ENCODE results near the gene CD164L2. TPM values are rescaled to one million over a fixed set of nuclear protein-coding genes. Genes with fewer than 3 reads are reported as not detected.

Gene CD164L2
- total and polyA plus RNA-seq, 2 experiments from 2014 or later = 2.0 to 2.8 TPM

GRCh38 chr1:27336756-27337155, 46.4 kb downstream of the CD164L2 start:
- H3K27me3 ChIP-seq (ENCODE audit: insufficient read depth) = no peaks in the 10 kb centered on the region
- H3K4me3 ChIP-seq = no peak overlapping the region
- no peaks in the 10 kb centered on the region; the same call in 1 of the 2 replicates for H4K20me1 ChIP-seq (replicated peaks; ENCODE audit: insufficient read depth)
- peaks cover 5% of the 10 kb centered on the region; the same call in 1 of the 2 replicates for H3F3A ChIP-seq (replicated peaks; ENCODE audit: low read depth)
- no peaks in the 10 kb centered on the region for H3K79me2 ChIP-seq (replicated peaks; ENCODE audit: insufficient read depth)
- no peak overlapping the region for H3K4me3 Mint-ChIP-seq
- peaks cover 33% of the 10 kb centered on the region for H3K36me3 Mint-ChIP-seq (ENCODE audit: low read depth)
- ATAC-seq = no peak
- H3K9me3 Mint-ChIP-seq = no peaks in the 10 kb centered on the region
- H3K27ac Mint-ChIP-seq = no peak overlapping the region
- H3K4me1 Mint-ChIP-seq = peaks cover 16% of the 10 kb centered on the region
- peaks cover 4% of the 10 kb centered on the region; the same call in 1 of the 2 replicates for H3K36me3 ChIP-seq (ENCODE audit: insufficient read depth)
- no peak overlapping the region for H2AFZ ChIP-seq
- TF ChIP-seq ZNF331 (CRISPR knock-in tag; IDR thresholded peaks at IDR 0.05; ENCODE audit: low read depth) = no peak
- TF ChIP-seq STAT1 (IDR thresholded peaks at IDR 0.05; ENCODE audit: unreplicated experiment) = no peak
- TF ChIP-seq ZNF114 (CRISPR knock-in tag; IDR thresholded peaks at IDR 0.05) = no peak
- H3K4me1 ChIP-seq (ENCODE audit: insufficient read depth) = peaks cover 2% of the 10 kb centered on the region; the same call in 1 of the 2 replicates
- H3K9me2 ChIP-seq (ENCODE audit: insufficient read depth) = no peaks in the 10 kb centered on the region
- DNase-seq (ENCODE audit: low spot score) = no peak
- peaks cover 17% of the 10 kb centered on the region for H3K27me3 Mint-ChIP-seq (ENCODE audit: insufficient read depth, low read depth, poor library complexity)
- no peak overlapping the region for H3K27ac ChIP-seq (ENCODE audit: low read depth)
- H3K4me2 ChIP-seq = no peak overlapping the region

GRCh38 chr1:27335506-27336422, 47.4 kb downstream of the CD164L2 start:
- H3K79me2 ChIP-seq (replicated peaks; ENCODE audit: insufficient read depth) = no peaks in the 10 kb centered on the region
- peaks cover 9% of the 10 kb centered on the region for H3K4me1 Mint-ChIP-seq
- peaks cover 5% of the 10 kb centered on the region; the same call in 1 of the 2 replicates for H3F3A ChIP-seq (replicated peaks; ENCODE audit: low read depth)
- DNase-seq (ENCODE audit: low spot score) = no peak
- H3K9me3 Mint-ChIP-seq = no peaks in the 10 kb centered on the region
- no peak overlapping the region for H3K4me2 ChIP-seq
- ATAC-seq = no peak
- peaks cover 14% of the 10 kb centered on the region for H3K27me3 Mint-ChIP-seq (ENCODE audit: insufficient read depth, low read depth, poor library complexity)
- 0 out of 2 replicates have a peak, but pooled peaks cover 2% of the 10 kb centered on the region for H3K4me1 ChIP-seq (ENCODE audit: insufficient read depth)
- no peak overlapping the region for H3K27ac ChIP-seq (ENCODE audit: low read depth)
- no peak overlapping the region for H3K4me3 ChIP-seq
- peaks cover 38% of the 10 kb centered on the region for H3K36me3 Mint-ChIP-seq (ENCODE audit: low read depth)
- TF ChIP-seq ZNF331 (CRISPR knock-in tag; IDR thresholded peaks at IDR 0.05; ENCODE audit: low read depth) (no peak), CTCF (conservative IDR thresholded peaks at IDR 0.05; ENCODE audit: low read depth in 2 of 2) (no peak), ZNF462 (CRISPR knock-in tag; IDR thresholded peaks at IDR 0.05) (no peak), ETS1 (IDR thresholded peaks at IDR 0.05) (no peak), POLR2AphosphoS5 (IDR thresholded peaks at IDR 0.05; ENCODE audit: low read depth) (no peak), EZH2 (IDR thresholded peaks at IDR 0.05; ENCODE audit: low read depth, unreplicated experiment) (no peak)
- H3K36me3 ChIP-seq (ENCODE audit: insufficient read depth) = peaks cover 4% of the 10 kb centered on the region; the same call in 1 of the 2 replicates
- no peak overlapping the region for H3K4me3 Mint-ChIP-seq
- no peaks in the 10 kb centered on the region; the same call in 1 of the 2 replicates for H4K20me1 ChIP-seq (replicated peaks; ENCODE audit: insufficient read depth)
- H3K9me2 ChIP-seq (ENCODE audit: insufficient read depth) = no peaks in the 10 kb centered on the region
- no peak overlapping the region for H3K27ac Mint-ChIP-seq
- no peak overlapping the region for H2AFZ ChIP-seq
- no peaks in the 10 kb centered on the region for H3K27me3 ChIP-seq (ENCODE audit: insufficient read depth)

Measured in GM23338 (cell line).